ENCODE results near the gene COL23A1.

The COL23A1 gene

DNA sequence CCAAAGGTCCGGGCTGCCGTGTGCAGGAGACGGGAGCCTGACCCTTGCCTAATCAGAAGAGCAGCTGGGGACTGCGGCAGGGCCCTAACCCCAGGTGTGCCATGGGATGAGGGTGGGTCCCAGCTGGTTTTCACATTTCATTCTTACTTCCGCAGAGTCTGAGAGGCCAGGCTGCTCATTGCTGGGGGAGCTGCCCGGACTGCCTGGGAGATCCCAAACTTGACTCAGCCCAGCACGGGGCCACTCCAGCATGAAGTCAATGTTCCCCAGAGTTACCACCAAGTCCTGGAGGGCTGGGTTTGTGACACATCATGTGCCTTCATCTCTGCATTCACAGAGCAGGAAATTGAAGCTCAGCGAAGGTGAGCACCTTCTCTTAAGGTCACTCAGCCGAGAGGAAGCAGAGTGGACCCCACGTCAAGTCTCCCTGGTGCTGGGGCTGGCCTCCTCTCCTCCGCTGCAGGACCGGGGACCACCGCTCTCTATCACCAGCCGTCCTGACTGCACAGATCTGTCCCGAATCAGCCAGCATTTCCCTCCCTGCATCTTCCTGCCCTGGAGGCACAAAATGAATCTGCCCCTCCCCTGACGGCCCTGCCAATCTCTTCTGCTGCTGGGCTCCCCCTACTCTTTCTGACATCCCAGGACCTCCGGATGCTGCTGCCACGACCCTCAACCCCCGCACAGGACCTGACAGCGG, 303.0 kb downstream of the COL23A1 start:
- no peaks in the 10 kb centered on the region for H3K9me3 ChIP-seq (ENCODE audit: control insufficient read depth, insufficient read depth, low read depth, low read length)
- H3K4me1 ChIP-seq (ENCODE audit: control insufficient read depth, insufficient read depth, low read length), result no peaks in the 10 kb centered on the region; the same call in 1 of the 2 replicates
- H3K4me3 ChIP-seq (ENCODE audit: low read depth, low read length), result no peak overlapping the region
- no peaks in the 10 kb centered on the region for H3K36me3 ChIP-seq (ENCODE audit: control insufficient read depth in 2 of 2, insufficient read depth in 1 of 2, low read length in 2 of 2)
- POLR2A ChIA-PET, result no interaction called here
- TF ChIP-seq ZSCAN23 (tag by site-specific recombination; IDR thresholded peaks at IDR 0.05), result no peak
- TF ChIP-seq ZNF560 (tag by site-specific recombination; IDR thresholded peaks at IDR 0.05; ENCODE audit: borderline replicate concordance), result no peak
- TF ChIP-seq ZNF23 (tag by site-specific recombination; IDR thresholded peaks at IDR 0.05; ENCODE audit: borderline replicate concordance), result no peak
- TF ChIP-seq, protein P1, sequence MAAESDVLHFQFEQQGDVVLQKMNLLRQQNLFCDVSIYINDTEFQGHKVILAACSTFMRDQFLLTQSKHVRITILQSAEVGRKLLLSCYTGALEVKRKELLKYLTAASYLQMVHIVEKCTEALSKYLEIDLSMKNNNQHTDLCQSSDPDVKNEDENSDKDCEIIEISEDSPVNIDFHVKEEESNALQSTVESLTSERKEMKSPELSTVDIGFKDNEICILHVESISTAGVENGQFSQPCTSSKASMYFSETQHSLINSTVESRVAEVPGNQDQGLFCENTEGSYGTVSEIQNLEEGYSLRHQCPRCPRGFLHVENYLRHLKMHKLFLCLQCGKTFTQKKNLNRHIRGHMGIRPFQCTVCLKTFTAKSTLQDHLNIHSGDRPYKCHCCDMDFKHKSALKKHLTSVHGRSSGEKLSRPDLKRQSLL (tag by site-specific recombination; IDR thresholded peaks at IDR 0.05), result no peak
- TF ChIP-seq ZNF530 (tag by site-specific recombination; IDR thresholded peaks at IDR 0.05; ENCODE audit: low read depth), result no peak
- TF ChIP-seq ZNF747 (tag by site-specific recombination; IDR thresholded peaks at IDR 0.05), result no peak
- TF ChIP-seq, protein P2, sequence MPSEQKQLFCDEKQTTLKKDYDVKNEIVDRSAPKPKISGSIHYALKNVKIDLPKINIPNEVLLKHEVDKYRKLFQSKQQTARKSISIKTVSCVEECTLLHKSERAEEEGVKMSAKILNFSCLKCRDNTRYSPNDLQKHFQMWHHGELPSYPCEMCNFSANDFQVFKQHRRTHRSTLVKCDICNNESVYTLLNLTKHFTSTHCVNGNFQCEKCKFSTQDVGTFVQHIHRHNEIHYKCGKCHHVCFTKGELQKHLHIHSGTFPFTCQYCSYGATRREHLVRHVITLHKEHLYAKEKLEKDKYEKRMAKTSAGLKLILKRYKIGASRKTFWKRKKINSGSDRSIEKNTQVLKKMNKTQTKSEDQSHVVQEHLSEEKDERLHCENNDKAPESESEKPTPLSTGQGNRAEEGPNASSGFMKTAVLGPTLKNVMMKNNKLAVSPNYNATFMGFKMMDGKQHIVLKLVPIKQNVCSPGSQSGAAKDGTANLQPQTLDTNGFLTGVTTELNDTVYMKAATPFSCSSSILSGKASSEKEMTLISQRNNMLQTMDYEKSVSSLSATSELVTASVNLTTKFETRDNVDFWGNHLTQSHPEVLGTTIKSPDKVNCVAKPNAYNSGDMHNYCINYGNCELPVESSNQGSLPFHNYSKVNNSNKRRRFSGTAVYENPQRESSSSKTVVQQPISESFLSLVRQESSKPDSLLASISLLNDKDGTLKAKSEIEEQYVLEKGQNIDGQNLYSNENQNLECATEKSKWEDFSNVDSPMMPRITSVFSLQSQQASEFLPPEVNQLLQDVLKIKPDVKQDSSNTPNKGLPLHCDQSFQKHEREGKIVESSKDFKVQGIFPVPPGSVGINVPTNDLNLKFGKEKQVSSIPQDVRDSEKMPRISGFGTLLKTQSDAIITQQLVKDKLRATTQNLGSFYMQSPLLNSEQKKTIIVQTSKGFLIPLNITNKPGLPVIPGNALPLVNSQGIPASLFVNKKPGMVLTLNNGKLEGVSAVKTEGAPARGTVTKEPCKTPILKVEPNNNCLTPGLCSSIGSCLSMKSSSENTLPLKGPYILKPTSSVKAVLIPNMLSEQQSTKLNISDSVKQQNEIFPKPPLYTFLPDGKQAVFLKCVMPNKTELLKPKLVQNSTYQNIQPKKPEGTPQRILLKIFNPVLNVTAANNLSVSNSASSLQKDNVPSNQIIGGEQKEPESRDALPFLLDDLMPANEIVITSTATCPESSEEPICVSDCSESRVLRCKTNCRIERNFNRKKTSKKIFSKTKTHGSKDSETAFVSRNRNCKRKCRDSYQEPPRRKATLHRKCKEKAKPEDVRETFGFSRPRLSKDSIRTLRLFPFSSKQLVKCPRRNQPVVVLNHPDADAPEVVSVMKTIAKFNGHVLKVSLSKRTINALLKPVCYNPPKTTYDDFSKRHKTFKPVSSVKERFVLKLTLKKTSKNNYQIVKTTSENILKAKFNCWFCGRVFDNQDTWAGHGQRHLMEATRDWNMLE (tag by site-specific recombination; conservative IDR thresholded peaks at IDR 0.05; ENCODE audit: low read depth), result no peak
- no peak for TF ChIP-seq ZNF776 (tag by site-specific recombination; IDR thresholded peaks at IDR 0.05; ENCODE audit: borderline replicate concordance)
- no peak for TF ChIP-seq GLIS2 (tag by site-specific recombination; IDR thresholded peaks at IDR 0.05)
- TF ChIP-seq, protein P3, sequence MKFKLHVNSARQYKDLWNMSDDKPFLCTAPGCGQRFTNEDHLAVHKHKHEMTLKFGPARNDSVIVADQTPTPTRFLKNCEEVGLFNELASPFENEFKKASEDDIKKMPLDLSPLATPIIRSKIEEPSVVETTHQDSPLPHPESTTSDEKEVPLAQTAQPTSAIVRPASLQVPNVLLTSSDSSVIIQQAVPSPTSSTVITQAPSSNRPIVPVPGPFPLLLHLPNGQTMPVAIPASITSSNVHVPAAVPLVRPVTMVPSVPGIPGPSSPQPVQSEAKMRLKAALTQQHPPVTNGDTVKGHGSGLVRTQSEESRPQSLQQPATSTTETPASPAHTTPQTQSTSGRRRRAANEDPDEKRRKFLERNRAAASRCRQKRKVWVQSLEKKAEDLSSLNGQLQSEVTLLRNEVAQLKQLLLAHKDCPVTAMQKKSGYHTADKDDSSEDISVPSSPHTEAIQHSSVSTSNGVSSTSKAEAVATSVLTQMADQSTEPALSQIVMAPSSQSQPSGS (tag by site-specific recombination; IDR thresholded peaks at IDR 0.05; ENCODE audit: low read depth), result no peak
- no peak for TF ChIP-seq ZFHX2 (tag by site-specific recombination; conservative IDR thresholded peaks at IDR 0.05)
- no peak for TF ChIP-seq ZNF621 (tag by site-specific recombination; IDR thresholded peaks at IDR 0.05)
- TF ChIP-seq, protein P4, sequence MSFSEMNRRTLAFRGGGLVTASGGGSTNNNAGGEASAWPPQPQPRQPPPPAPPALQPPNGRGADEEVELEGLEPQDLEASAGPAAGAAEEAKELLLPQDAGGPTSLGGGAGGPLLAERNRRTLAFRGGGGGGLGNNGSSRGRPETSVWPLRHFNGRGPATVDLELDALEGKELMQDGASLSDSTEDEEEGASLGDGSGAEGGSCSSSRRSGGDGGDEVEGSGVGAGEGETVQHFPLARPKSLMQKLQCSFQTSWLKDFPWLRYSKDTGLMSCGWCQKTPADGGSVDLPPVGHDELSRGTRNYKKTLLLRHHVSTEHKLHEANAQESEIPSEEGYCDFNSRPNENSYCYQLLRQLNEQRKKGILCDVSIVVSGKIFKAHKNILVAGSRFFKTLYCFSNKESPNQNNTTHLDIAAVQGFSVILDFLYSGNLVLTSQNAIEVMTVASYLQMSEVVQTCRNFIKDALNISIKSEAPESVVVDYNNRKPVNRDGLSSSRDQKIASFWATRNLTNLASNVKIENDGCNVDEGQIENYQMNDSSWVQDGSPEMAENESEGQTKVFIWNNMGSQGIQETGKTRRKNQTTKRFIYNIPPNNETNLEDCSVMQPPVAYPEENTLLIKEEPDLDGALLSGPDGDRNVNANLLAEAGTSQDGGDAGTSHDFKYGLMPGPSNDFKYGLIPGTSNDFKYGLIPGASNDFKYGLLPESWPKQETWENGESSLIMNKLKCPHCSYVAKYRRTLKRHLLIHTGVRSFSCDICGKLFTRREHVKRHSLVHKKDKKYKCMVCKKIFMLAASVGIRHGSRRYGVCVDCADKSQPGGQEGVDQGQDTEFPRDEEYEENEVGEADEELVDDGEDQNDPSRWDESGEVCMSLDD (tag by site-specific recombination; IDR thresholded peaks at IDR 0.05), result no peak
- TF ChIP-seq ZNF473 (tag by site-specific recombination; IDR thresholded peaks at IDR 0.05), result no peak
- TF ChIP-seq, protein P5, sequence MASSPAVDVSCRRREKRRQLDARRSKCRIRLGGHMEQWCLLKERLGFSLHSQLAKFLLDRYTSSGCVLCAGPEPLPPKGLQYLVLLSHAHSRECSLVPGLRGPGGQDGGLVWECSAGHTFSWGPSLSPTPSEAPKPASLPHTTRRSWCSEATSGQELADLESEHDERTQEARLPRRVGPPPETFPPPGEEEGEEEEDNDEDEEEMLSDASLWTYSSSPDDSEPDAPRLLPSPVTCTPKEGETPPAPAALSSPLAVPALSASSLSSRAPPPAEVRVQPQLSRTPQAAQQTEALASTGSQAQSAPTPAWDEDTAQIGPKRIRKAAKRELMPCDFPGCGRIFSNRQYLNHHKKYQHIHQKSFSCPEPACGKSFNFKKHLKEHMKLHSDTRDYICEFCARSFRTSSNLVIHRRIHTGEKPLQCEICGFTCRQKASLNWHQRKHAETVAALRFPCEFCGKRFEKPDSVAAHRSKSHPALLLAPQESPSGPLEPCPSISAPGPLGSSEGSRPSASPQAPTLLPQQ (tag by site-specific recombination; IDR thresholded peaks at IDR 0.05), result no peak
- TF ChIP-seq IKZF3 (tag by site-specific recombination; IDR thresholded peaks at IDR 0.05), result no peak
- no peak for TF ChIP-seq ZNF610 (tag by site-specific recombination; IDR thresholded peaks at IDR 0.05; ENCODE audit: borderline replicate concordance)
- no peak for TF ChIP-seq OVOL3 (tag by site-specific recombination; IDR thresholded peaks at IDR 0.05)
- TF ChIP-seq ZNF248 (tag by site-specific recombination; IDR thresholded peaks at IDR 0.05), result no peak
- CTCF ChIA-PET, result interaction anchor here (0.6 to 1.0 kb wide), 2 partner anchors 52 to 1502 kb away, joined by 3 to 6 read pairs; no protein-coding TSS in a partner anchor
- no peak overlapping the region for H3K27ac ChIP-seq (ENCODE audit: extremely low read depth, low read depth, low read length)

Data from HEK293 (cell line).